Posterior cingulate gyrus (tissue), 11 donors: ENCODE data around the gene ADGRA1.

Experiments used
- DNase-seq, 10 donors: peaks; one replicate each; pipeline versions ENCODE4 v3.0.0 to v3.0.0-alpha.2; 2020 to 2021; ENCODE audit warnings: mixed read lengths in 3 of 10
- intact Hi-C: fragments of 100-400 bp; cut with DNase I; formaldehyde crosslinking; loops from one replicate; pipeline ENCODE4 v1.15.1; 2023

The ADGRA1 gene

GRCh38 chr10:133156674-133157579 lies 69.2 kb downstream of the ADGRA1 start:
- intact Hi-C loops = no loop called here
- DNase-seq = peak in 2 of 10 donors; percentile 66 to 78

GRCh38 chr10:133157662-133158436 lies 70.1 kb downstream of the ADGRA1 start:
- peak in 1 of 10 donors; percentile 65 for DNase-seq
- intact Hi-C loops = no loop called here

GRCh38 chr10:133158437-133158755 lies 70.7 kb downstream of the ADGRA1 start:
- intact Hi-C loops = no loop called here
- no peak for DNase-seq

GRCh38 chr10:133158756-133159610 lies 71.3 kb downstream of the ADGRA1 start:
- intact Hi-C loops = no loop called here
- peak in 4 of 10 donors; percentile 26 to 87 (median 74) for DNase-seq

- intact Hi-C loops = no loop called here
- peak in 2 of 10 donors; percentile 29 to 77 for DNase-seq
Observed at GRCh38 chr10:133159611-133159949, 71.9 kb downstream of the ADGRA1 start.

- peak in 2 of 10 donors; percentile 88 to 89 for DNase-seq
- intact Hi-C loops = no loop called here
Observed at GRCh38 chr10:133159950-133160825, 72.5 kb downstream of the ADGRA1 start, which contains the start of gene KNDC1. Gene KNDC1 (plus strand): TSS chr10:133160219. CDS start chr10:133160468, 249 bp downstream.

- DNase-seq = peak in 2 of 10 donors; percentile 84
- intact Hi-C loops = no loop called here
Observed at GRCh38 chr10:133160826-133161471, 73.2 kb downstream of the ADGRA1 start.

- peak in 3 of 10 donors; percentile 73 to 87 (median 82) for DNase-seq
- intact Hi-C loops = no loop called here
Observed at GRCh38 chr10:133161486-133162109, 73.9 kb downstream of the ADGRA1 start.

GRCh38 chr10:133162178-133162909 lies 74.6 kb downstream of the ADGRA1 start:
- DNase-seq = peak; percentile 45 to 96 (median 79)
- intact Hi-C loops = no loop called here

- peak in 4 of 10 donors; percentile 8 to 85 (median 73) for DNase-seq
- intact Hi-C loops = no loop called here
Observed at GRCh38 chr10:133162910-133163856, 75.5 kb downstream of the ADGRA1 start.

GRCh38 chr10:133163889-133164815 lies 76.4 kb downstream of the ADGRA1 start:
- intact Hi-C loops = no loop called here
- peak in 5 of 10 donors; percentile 12 to 90 (median 83) for DNase-seq

- intact Hi-C loops = no loop called here
- peak in 5 of 10 donors; percentile 7 to 85 (median 66) for DNase-seq
Observed at GRCh38 chr10:133164816-133165555, 77.3 kb downstream of the ADGRA1 start.

GRCh38 chr10:133165556-133166503 lies 78.1 kb downstream of the ADGRA1 start:
- DNase-seq = peak in 4 of 10 donors; percentile 8 to 75 (median 70)
- intact Hi-C loops = no loop called here

- DNase-seq = no peak
- intact Hi-C loops = no loop called here
Observed at GRCh38 chr10:133166504-133166827, 78.7 kb downstream of the ADGRA1 start.
